PC-3 (cell line): Measurements from ENCODE around the gene SMOC2. TPM values are rescaled to one million over a fixed set of nuclear protein-coding genes. Genes with fewer than 3 reads are reported as not detected.

ENCODE experiments used
- ATAC-seq: fragments of 200-7000 bp; cut with Tn5 transposase; 2 replicates; pipeline ENCODE4 v1.9.1; 2020; ENCODE audit warnings: mild to moderate bottlenecking, moderate library complexity
- BruUV-seq: library from RNA; stranded (reverse); fragments of 400-500 nt; replicated peaks from 2 replicates; lab custom pipeline; 2021; lab: Mats Ljungman, UMichigan
- CTCF ChIA-PET: fragments of 300-600 bp; sonication (Branson Sonifier 250); formaldehyde crosslinking; loops from one replicate; lab custom pipeline; 2022; ENCODE audit warnings: antibody characterized with exemption; lab: Charles Lee
- POLR2A ChIA-PET: fragments of 300-600 bp; sonication (Branson Sonifier 250); formaldehyde crosslinking; loops from one replicate; lab custom pipeline; 2022; ENCODE audit warnings: antibody characterized with exemption; ENCODE audit not compliant: unreplicated experiment; lab: Charles Lee
- DNase-seq: peaks from one replicate; pipeline ENCODE4 v3.0.0-alpha.2; 2015
- H2AFZ ChIP-seq: fragments of 300-600 bp; sonication (generic); 2 replicates; pipeline ENCODE4 v1.6.0; 2016; ENCODE audit warnings: antibody characterized with exemption, low read length
- H3F3A ChIP-seq: fragments of 300-600 bp; sonication (generic); one replicate; pipeline ENCODE4 v1.6.0; 2017; ENCODE audit warnings: antibody characterized with exemption, low read length, control low read depth, mild to moderate bottlenecking; ENCODE audit not compliant: unreplicated experiment
- H3K27ac ChIP-seq: fragments of 300-600 bp; sonication (generic); 2 replicates; pipeline ENCODE4 v1.5.1; 2016; ENCODE audit warnings: mild to moderate bottlenecking, low read length
- H3K27me3 ChIP-seq: fragments of 300-600 bp; sonication (generic); 2 replicates; pipeline ENCODE4 v1.6.1; 2016; ENCODE audit warnings: low read length, mixed read lengths
- H3K36me3 ChIP-seq: fragments of 300-600 bp; sonication (generic); 2 replicates; pipeline ENCODE4 v1.6.1; 2016; ENCODE audit warnings: low read depth, mixed run types, low read length, mixed read lengths
- H3K4me1 ChIP-seq: fragments of 300-600 bp; sonication (generic); 2 replicates; pipeline ENCODE4 v1.5.1; 2016; ENCODE audit warnings: low read length; ENCODE audit not compliant: insufficient read depth
- H3K4me2 ChIP-seq: fragments of 300-600 bp; sonication (generic); 2 replicates; pipeline ENCODE4 v1.6.0; 2016; ENCODE audit warnings: low read length
- H3K4me3 ChIP-seq: fragments of 300-600 bp; sonication (generic); 2 replicates; pipeline ENCODE4 v1.5.1; 2016; ENCODE audit warnings: mild to moderate bottlenecking, low read length, mixed read lengths
- H3K79me2 ChIP-seq: fragments of 300-600 bp; sonication (generic); 2 replicates; pipeline ENCODE4 v1.6.1; 2017; ENCODE audit warnings: low read length, mixed read lengths
- H3K9ac ChIP-seq: fragments of 300-600 bp; sonication (generic); 2 replicates; pipeline ENCODE4 v1.6.0; 2016; ENCODE audit warnings: mild to moderate bottlenecking, low read length
- H3K9me2 ChIP-seq: fragments of 300-600 bp; sonication (generic); replicated peaks from 2 replicates; pipeline ENCODE4 v1.6.1; 2016; ENCODE audit warnings: mixed run types, low read length, mixed read lengths
- H3K9me3 ChIP-seq: fragments of 300-600 bp; sonication (generic); 2 replicates; pipeline ENCODE4 v1.6.1; 2016; ENCODE audit warnings: low read length, mixed read lengths
- H4K20me1 ChIP-seq: fragments of 300-600 bp; sonication (generic); 2 replicates; pipeline ENCODE4 v1.6.1; 2016; ENCODE audit warnings: low read length, mixed read lengths
- CTCF ChIP-seq: fragments of 300-600 bp; sonication (generic); conservative IDR thresholded peaks from 2 replicates; pipeline ENCODE4 v1.5.1; 2017; ENCODE audit warnings: antibody characterized with exemption, low read depth, mild to moderate bottlenecking, low read length
- EZH2 ChIP-seq: fragments of 300-600 bp; sonication (generic); IDR thresholded peaks from one replicate; pipeline ENCODE4 v1.6.1; 2017; ENCODE audit warnings: antibody characterized with exemption, mild to moderate bottlenecking, low read length; ENCODE audit not compliant: unreplicated experiment
- EZH2phosphoT487 ChIP-seq: fragments of 300-600 bp; sonication (generic); IDR thresholded peaks from 2 replicates; pipeline ENCODE4 v1.6.1; 2018; ENCODE audit warnings: mild to moderate bottlenecking, antibody characterized with exemption, low read length, borderline replicate concordance
- intact Hi-C: fragments of 100-400 bp; cut with micrococcal nuclease; formaldehyde crosslinking; loops from 2 replicates; pipeline ENCODE4 v1.9.0; 2023
- total RNA-seq: library from RNA; depleted of rRNA; stranded (reverse); fragments of >200 nt; gene quantifications from 2 replicates; pipeline ENCODE4 v1.2.3, GENCODE V29; 2014

Gene SMOC2
- total RNA-seq, 1 experiment from 2014 or later, result not detected

GRCh38 chr6:168647271-168647670 lies 206.3 kb downstream of the SMOC2 start:
- intact Hi-C loops, result no loop called here
- no peaks in the 10 kb centered on the region for H4K20me1 ChIP-seq
- DNase-seq (no peak), ATAC-seq (no peak)
- ChIA-PET POLR2A (no interaction called here), CTCF (no interaction called here)
- no peak for TF ChIP-seq EZH2phosphoT487
- no peak for TF ChIP-seq CTCF
- TF ChIP-seq EZH2, result no peak
- H3K27me3 ChIP-seq, result peaks cover 51% of the 10 kb centered on the region
- H3F3A ChIP-seq, result no peaks in the 10 kb centered on the region
- no peaks in the 10 kb centered on the region for H3K4me1 ChIP-seq
- H3K36me3 ChIP-seq, result no peaks in the 10 kb centered on the region
- H3K9me2 ChIP-seq, result no peaks in the 10 kb centered on the region
- BruUV-seq, result no TSS peak
- no peaks in the 10 kb centered on the region for H3K79me2 ChIP-seq
- no peak overlapping the region for H3K9ac ChIP-seq
- H3K4me2 ChIP-seq, result no peak overlapping the region
- no peak overlapping the region for H3K4me3 ChIP-seq
- no peak overlapping the region for H2AFZ ChIP-seq
- no peak overlapping the region for H3K27ac ChIP-seq
- no peaks in the 10 kb centered on the region for H3K9me3 ChIP-seq

- ChIA-PET POLR2A (no interaction called here), CTCF (no interaction called here)
- TF ChIP-seq EZH2 (no peak), CTCF (no peak), EZH2phosphoT487 (no peak)
- ATAC-seq (no peak), DNase-seq (no peak)
- H3K27me3 ChIP-seq, result peaks cover 54% of the 10 kb centered on the region
- no peak overlapping the region for H3K27ac ChIP-seq
- H3K4me3 ChIP-seq, result no peak overlapping the region
- H3K4me1 ChIP-seq, result no peaks in the 10 kb centered on the region
- no peak overlapping the region for H3K4me2 ChIP-seq
- no peak overlapping the region for H3K9ac ChIP-seq
- no peaks in the 10 kb centered on the region for H4K20me1 ChIP-seq
- H2AFZ ChIP-seq, result no peak overlapping the region
- H3K36me3 ChIP-seq, result no peaks in the 10 kb centered on the region
- H3F3A ChIP-seq, result no peaks in the 10 kb centered on the region
- no TSS peak for BruUV-seq
- no peaks in the 10 kb centered on the region for H3K9me2 ChIP-seq
- no peaks in the 10 kb centered on the region for H3K9me3 ChIP-seq
- intact Hi-C loops, result no loop called here
- H3K79me2 ChIP-seq, result no peaks in the 10 kb centered on the region
Observed at GRCh38 chr6:168648240-168649125, 207.5 kb downstream of the SMOC2 start.

GRCh38 chr6:168649209-168649608 lies 208.2 kb downstream of the SMOC2 start:
- no peaks in the 10 kb centered on the region for H3K79me2 ChIP-seq
- H3K4me1 ChIP-seq, result no peaks in the 10 kb centered on the region
- no peak overlapping the region for H2AFZ ChIP-seq
- H3K27ac ChIP-seq, result no peak overlapping the region
- no peak overlapping the region for H3K4me3 ChIP-seq
- H3K9me2 ChIP-seq, result no peaks in the 10 kb centered on the region
- ChIA-PET CTCF (no interaction called here), POLR2A (no interaction called here)
- intact Hi-C loops, result no loop called here
- no TSS peak for BruUV-seq
- no peak for ATAC-seq
- no peak overlapping the region for H3K9ac ChIP-seq
- no peak overlapping the region for H3K4me2 ChIP-seq
- TF ChIP-seq EZH2 (no peak), EZH2phosphoT487 (no peak), CTCF (no peak)
- H4K20me1 ChIP-seq, result no peaks in the 10 kb centered on the region
- no peaks in the 10 kb centered on the region for H3K36me3 ChIP-seq
- H3F3A ChIP-seq, result no peaks in the 10 kb centered on the region
- H3K9me3 ChIP-seq, result no peaks in the 10 kb centered on the region
- peaks cover 54% of the 10 kb centered on the region for H3K27me3 ChIP-seq
- DNase-seq, result no peak
